TTC549 (cell line): Measurements from ENCODE around the gene OLFM3.

ENCODE experiments used
- FAIRE-seq: peaks from 2 replicates; lab custom pipeline; 2012; peaks lifted over from hg19 to GRCh38; lab: Jason Lieb, UNC

OLFM3 gene

DNA sequence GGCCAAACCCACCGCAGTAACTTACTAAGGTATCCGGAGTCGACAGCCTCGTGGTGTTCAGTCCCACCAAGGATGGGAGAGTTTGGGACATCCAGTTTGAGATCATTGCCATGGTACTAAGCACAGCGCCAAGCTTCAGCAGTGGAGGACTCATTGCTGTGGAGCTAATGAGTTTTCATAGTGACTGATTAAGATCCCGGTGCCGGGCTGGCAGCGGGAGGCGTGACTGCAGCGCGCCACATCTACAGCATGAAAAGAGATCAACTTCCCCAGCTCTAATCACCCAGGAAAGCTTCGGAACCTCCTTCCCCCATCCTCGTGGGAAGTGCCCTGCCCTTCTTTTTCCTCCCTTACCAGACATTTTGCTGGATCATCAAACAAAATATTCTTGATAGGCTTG is 149.9 kb downstream of the OLFM3 start:
- no peak for FAIRE-seq

DNA sequence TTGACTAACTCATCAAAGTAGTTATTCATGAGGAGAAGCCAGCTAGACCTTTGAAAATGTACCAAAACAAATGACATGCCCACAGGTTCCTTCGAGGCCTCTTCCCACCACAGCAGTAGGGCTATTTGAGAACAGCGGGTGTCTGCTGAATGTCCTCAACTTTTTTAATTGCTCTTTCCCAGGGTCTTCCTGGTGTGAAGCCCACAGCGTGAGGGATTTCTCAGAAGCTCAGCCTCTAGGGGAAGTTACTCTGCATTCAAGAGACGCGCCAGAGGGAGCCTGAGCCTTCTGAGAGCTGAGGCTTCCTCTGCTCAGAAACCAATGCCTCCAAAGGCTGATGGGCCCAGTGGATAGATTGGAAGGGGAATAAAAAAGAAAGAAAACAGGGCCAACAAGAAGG is 153.6 kb downstream of the OLFM3 start:
- no peak for FAIRE-seq

DNA sequence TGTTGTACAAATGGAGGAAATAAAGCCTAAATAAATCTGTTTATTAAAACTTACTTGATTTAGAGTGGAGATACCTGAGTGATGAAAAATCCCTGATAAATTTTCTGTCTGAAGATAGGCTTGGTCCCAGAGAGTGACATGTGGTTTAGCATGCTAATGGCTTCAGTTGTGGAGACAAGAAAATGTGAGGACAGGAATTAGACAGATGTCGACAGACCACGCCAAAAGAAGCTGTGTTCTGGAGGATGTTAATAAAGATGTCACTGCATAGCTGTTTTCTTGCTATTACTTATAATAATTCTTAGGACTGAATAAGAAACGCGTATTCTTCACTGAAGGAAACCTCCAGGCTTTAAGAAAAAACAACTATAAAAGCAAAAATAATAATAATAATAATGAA is 154.9 kb downstream of the OLFM3 start:
- no peak for FAIRE-seq

DNA sequence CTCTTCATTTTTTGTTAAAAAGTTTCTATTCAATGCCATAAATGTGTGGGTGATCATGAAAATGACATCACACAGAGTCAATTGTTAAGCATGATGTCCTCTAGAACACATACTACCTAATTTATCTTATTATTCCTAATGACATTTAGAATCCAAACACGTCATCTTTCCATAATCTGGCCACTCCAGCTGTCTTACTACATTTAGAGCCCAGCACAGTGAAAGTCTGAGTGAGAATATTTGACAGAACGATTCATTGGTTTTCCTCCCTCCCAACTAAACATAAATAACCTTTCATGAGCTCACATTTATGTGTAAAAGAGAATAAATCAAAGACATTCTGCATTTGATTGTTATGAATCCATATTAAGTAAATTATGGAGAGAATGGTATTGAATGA is 160.7 kb downstream of the OLFM3 start:
- FAIRE-seq, result no peak

DNA sequence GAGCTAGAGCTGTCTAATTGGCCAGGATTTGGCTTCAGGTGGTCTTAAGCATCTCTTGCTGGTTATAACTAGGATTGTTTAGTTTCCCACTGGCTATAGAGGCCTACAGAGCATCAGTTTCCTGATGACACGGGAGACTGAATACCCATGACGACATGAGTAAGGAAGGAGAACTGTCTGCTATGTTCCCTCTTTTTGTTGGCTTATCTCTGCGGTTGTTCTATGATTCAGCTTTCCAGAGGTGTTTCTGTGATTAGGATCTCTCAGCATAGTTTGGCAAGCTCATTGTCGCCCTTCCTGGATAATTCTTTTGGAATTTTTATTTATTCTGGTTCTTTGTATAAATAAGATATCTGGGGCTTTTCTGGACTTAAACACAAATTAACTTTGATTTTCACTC is 163.4 kb downstream of the OLFM3 start:
- FAIRE-seq, result no peak

DNA sequence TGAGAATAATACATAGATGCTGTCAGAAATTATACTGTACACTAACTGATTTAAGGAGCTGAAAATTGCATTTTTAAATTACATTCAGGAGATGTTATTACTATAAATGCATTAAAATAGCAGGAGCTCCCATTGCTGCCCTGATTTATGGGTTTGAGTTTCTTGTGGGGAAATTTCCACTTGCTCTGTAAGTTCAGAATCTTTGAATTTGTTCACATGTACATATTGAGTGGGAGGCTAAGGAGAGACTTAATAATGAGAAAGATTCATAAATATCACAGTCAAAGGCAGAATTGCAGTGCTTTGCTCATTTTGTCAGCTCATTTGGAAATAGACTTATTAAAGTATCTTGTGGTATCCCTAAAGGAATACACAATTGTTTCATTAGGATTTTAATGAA is 170.3 kb downstream of the OLFM3 start:
- FAIRE-seq, result no peak

DNA sequence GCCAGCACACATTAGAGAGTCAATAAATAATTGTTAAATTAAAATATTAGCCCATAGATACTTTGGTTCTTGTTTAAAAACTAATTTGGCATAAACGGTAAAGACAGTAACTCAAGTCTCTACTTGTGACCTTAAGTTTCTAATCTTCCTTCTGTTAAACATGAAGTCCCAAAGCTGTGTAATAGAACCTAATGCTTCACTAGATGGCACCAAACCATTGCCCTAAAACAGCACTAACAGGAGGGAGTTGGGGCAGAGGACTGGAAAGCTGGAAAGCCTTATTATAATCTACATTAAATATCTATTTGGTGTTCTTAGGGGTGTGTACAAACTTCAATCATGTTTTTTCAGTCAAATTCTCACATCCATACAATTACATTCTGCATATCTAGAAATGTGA is 176.7 kb downstream of the OLFM3 start:
- FAIRE-seq, result no peak

DNA sequence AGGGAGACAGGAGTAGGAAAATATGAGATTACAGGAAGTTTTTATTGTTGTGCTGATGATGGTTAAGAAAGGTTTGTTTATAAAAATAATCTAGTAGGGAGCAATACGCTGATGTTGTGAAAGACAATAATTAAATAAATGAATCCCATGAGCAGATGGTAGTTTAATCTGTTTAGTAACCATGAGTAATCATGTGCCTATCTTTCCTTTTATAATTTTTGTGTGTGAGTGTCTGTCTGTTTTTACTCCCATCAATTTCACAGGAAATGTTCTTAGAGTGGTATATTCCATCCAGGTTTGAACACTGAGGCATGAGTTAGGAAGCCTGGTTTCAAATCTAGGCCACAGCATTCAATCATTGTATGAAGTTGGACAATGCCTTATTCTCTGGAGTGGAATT is 180.5 kb downstream of the OLFM3 start:
- FAIRE-seq, result no peak

DNA sequence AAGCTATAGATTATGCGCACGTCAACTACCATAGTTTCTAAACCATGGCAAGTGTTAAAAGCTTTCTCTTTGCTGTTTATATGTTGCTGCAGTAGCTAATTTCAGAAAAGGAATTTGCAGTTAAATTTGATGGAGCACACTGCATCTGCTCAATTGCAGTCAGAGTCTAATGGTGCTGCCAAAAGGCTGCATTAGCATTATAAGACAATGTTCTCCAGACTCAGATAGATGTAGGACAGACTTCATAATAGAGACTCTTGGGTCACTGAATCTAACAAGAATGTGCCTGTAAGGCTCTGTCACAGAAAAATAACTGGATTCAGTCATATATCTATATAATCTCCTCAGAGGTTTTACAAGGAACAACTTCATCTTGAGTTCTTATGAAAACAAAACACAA is 198.3 kb downstream of the OLFM3 start:
- no peak for FAIRE-seq

DNA sequence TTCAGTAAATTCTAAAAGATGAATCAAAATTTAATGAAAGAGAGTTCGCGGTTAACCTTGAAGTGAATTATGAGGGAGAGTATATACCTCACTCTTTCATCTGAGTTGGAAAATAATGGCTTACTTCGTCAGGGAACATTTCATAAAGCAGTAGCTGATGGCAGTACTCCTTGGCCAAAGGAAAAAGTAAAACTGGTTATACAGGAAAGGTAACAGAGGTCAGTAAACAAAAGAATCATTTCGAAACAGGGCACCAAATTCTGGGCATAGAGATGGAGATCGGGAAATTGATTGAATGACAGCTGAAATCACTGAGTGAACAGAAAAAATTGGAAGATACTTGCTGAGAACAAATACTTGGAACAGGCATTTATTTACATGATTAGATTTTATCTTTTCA is 199.0 kb downstream of the OLFM3 start:
- no peak for FAIRE-seq

DNA sequence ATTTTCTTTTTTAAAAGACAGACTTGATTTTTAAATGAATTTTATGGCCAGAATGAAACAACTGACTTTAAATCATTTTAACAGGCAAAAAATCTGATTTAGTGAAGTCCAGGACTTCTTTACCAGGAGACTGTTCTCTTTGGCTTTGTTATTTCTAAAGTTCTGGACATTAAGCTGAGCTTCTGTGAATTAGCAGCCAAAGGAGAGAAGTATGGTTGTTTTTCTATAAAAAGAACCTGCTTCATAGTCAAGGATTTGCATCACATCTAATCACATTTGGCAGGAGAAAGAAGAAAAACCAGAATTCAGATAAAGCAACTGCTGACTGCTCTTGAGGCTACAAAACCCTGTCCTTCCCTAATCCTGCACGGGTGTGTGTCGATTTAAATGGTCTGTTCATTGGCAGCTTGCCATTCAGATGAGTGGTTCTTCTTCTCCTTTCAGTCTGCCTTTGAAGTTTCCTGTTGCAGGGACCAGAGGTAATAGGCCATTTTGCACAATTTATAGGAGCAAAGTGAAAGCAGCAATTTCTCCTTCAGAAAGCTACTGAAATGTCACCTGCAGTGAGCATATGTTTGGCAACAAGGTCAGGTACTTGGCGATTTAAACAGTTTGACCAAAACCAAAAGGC is 215.4 kb downstream of the OLFM3 start:
- no peak for FAIRE-seq

DNA sequence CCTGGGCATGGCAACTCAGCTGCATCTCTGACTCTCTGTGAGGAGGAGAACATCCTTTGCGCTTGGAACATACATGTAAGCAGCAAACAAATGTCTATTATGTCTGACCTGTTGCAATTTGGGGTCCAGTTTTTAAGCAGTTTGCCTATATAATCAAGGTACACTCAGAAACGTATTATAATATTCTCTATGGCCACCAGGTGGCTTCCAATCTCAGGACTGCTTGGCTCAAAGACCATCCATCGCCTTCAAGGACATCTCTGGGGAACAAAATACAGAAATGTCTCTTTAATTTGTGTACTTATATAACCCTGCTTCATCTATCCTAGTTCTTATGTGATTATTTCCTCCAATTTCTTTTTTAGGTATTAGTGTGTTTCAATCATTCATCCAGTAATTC is 227.2 kb downstream of the OLFM3 start:
- FAIRE-seq, result no peak

DNA sequence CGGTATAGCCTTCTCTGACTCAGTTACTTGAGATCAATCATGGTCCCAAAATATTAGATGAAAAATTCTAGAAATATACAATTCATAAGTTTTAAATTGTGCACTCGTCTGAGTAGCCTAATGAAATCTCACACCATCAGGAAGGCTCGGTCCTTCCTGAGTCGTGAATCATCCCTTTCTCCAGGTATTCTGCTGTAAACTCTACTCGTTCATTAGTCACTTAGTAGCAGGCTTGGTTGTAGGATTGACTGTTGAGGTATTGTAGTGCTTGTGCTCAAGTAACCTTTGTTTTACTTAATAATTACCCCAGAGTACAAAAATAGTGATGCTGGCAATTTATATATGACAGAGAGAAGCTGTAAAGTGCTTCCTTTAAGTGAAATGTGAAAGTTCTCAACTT is 238.7 kb downstream of the OLFM3 start:
- no peak for FAIRE-seq

DNA sequence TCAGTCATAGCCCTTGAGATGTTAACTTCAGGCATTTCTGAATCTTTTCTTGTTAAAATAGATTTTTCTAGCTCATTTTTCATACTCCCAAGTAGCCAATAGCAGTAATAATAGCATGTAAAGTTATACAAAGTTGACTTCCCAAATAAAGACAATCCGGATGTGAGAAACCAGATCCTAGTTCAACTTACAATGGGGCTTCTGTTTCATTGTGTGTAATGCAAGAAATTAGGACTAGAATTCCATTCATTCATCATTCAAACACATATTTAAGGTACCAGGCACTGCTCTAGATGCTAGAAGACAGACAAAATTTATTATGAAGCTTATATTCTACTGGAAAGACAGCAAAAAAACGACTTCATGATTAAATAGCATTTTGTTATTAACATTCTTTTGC is 240.3 kb downstream of the OLFM3 start:
- FAIRE-seq, result no peak
